Measurements from ENCODE around the gene SRD5A2. TPM values are rescaled to one million over a fixed set of nuclear protein-coding genes. Genes with fewer than 3 reads are reported as not detected.
"Not testable (repeated sequence)": the region's sequence is repeated elsewhere in the genome, so short reads cannot be mapped to it uniquely, and the experiment has no call there.

Gene SRD5A2
- total RNA-seq, 1 experiment from 2014 or later: not detected

DNA sequence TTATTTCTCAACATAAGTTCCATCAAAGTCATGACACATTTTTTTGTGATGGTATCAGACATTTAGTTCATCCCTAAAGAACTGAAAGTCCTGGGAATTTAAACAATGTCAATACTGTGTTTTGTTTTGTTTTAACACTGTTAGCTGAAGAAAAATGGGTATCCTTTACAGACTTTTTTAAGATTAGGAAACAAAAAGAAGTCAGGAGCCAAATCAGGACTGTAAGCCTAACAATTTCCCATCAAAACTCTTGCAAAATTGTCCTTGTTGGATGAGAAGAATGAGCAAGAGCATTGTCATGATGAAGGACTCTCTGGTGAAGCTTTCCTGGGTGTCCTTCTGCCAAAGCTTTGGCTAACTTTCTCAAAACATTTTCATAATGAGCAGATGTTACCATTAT lies 69.4 kb downstream of the SRD5A2 start:
- POLR2A ChIA-PET (ENCODE audit: low non-redundant PET): no interaction called here
- H3K4me3 ChIP-seq (ENCODE audit: low read depth, low read length, poor library complexity, severe bottlenecking): no peak overlapping the region
- H3K36me3 ChIP-seq (ENCODE audit: insufficient read depth, low read length, poor library complexity, severe bottlenecking): no peaks in the 10 kb centered on the region
- no peak for DNase-seq (ENCODE audit: low spot score)
- TF ChIP-seq EZH2 (IDR thresholded peaks at IDR 0.05; ENCODE audit: borderline replicate concordance, low read depth, low read length, poor library complexity, severe bottlenecking): no peak
- no peak for TF ChIP-seq CTCF (conservative IDR thresholded peaks at IDR 0.05; ENCODE audit: low read depth, low read length)
- no TSS peak for BruUV-seq (replicated peaks)
- H3K9me3 ChIP-seq (ENCODE audit: low read depth, low read length, poor library complexity, severe bottlenecking): no peaks in the 10 kb centered on the region
- CTCF ChIA-PET: no interaction called here
- no peak overlapping the region for H3K27ac ChIP-seq (ENCODE audit: low read depth, low read length, poor library complexity, severe bottlenecking)
- peaks cover 22% of the 10 kb centered on the region for H3K27me3 ChIP-seq (replicated peaks; ENCODE audit: insufficient read depth, low read depth, low read length, poor library complexity)
- intact Hi-C loops (cut with micrococcal nuclease; ENCODE audit: unreplicated experiment): no loop called here
- H3K4me1 ChIP-seq (ENCODE audit: insufficient read depth, low read length, poor library complexity, severe bottlenecking): no peaks in the 10 kb centered on the region

GRCh38 chr2:31505111-31505510 lies 75.6 kb downstream of the SRD5A2 start:
- no peak for TF ChIP-seq EZH2 (IDR thresholded peaks at IDR 0.05; ENCODE audit: borderline replicate concordance, low read depth, low read length, poor library complexity, severe bottlenecking)
- no peak for TF ChIP-seq CTCF (conservative IDR thresholded peaks at IDR 0.05; ENCODE audit: low read depth, low read length)
- Histone ChIP-seq H3K4me1 (ENCODE audit: insufficient read depth, low read length, poor library complexity, severe bottlenecking) (no peaks in the 10 kb centered on the region), H3K9me3 (ENCODE audit: low read depth, low read length, poor library complexity, severe bottlenecking) (no peaks in the 10 kb centered on the region), H3K36me3 (ENCODE audit: insufficient read depth, low read length, poor library complexity, severe bottlenecking) (no peaks in the 10 kb centered on the region), H3K27ac (ENCODE audit: low read depth, low read length, poor library complexity, severe bottlenecking) (no peak overlapping the region), H3K27me3 (replicated peaks; ENCODE audit: insufficient read depth, low read depth, low read length, poor library complexity) (peaks cover 39% of the 10 kb centered on the region), H3K4me3 (ENCODE audit: low read depth, low read length, poor library complexity, severe bottlenecking) (no peak overlapping the region)
- no peak for DNase-seq (ENCODE audit: low spot score)
- POLR2A ChIA-PET (ENCODE audit: low non-redundant PET): no interaction called here
- CTCF ChIA-PET: interaction anchor here (1.3 kb wide), 1 partner anchor 18 kb away, joined by 3 read pairs; no protein-coding TSS in a partner anchor
- BruUV-seq (replicated peaks): no TSS peak
- intact Hi-C loops (cut with micrococcal nuclease; ENCODE audit: unreplicated experiment): no loop called here

- ChIA-PET CTCF (no interaction called here), POLR2A (ENCODE audit: low non-redundant PET) (no interaction called here)
- Histone ChIP-seq H3K36me3 (ENCODE audit: insufficient read depth, low read length, poor library complexity, severe bottlenecking) (no peaks in the 10 kb centered on the region), H3K27ac (ENCODE audit: low read depth, low read length, poor library complexity, severe bottlenecking) (no peak overlapping the region), H3K4me1 (ENCODE audit: insufficient read depth, low read length, poor library complexity, severe bottlenecking) (no peaks in the 10 kb centered on the region), H3K9me3 (ENCODE audit: low read depth, low read length, poor library complexity, severe bottlenecking) (no peaks in the 10 kb centered on the region), H3K4me3 (ENCODE audit: low read depth, low read length, poor library complexity, severe bottlenecking) (no peak overlapping the region), H3K27me3 (replicated peaks; ENCODE audit: insufficient read depth, low read depth, low read length, poor library complexity) (peaks cover 39% of the 10 kb centered on the region)
- intact Hi-C loops (cut with micrococcal nuclease; ENCODE audit: unreplicated experiment): no loop called here
- BruUV-seq (replicated peaks): no TSS peak
- DNase-seq (ENCODE audit: low spot score): no peak
- TF ChIP-seq CTCF (conservative IDR thresholded peaks at IDR 0.05; ENCODE audit: low read depth, low read length): no peak
- no peak for TF ChIP-seq EZH2 (IDR thresholded peaks at IDR 0.05; ENCODE audit: borderline replicate concordance, low read depth, low read length, poor library complexity, severe bottlenecking)
These were observed 76.4 kb downstream of the SRD5A2 start for GRCh38 chr2:31504311-31504710.

DNA sequence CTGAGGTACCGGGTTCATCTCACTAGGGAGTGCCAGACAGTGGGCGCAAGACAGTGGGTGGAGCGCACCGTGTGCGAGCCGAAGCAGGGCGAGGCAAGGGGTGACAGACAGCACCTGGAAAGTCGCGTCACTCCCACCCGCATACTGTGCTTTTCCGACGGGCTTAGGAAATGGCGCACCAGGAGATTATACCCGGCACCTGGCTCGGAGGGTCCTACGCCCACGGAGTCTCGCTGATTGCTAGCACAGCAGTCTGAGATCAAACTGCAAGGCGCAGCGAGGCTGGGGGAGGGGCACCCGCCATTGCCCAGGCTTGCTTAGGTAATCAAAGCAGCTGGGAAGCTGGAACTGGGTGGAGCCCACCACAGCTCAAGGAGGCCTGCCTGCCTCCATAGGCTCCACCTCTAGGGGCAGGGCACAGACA lies 84.3 kb downstream of the SRD5A2 start:
- POLR2A ChIA-PET (ENCODE audit: low non-redundant PET); H3K27ac ChIP-seq (ENCODE audit: low read depth, low read length, poor library complexity, severe bottlenecking); H3K4me1 ChIP-seq (ENCODE audit: insufficient read depth, low read length, poor library complexity, severe bottlenecking); H3K4me3 ChIP-seq (ENCODE audit: low read depth, low read length, poor library complexity, severe bottlenecking); DNase-seq (ENCODE audit: low spot score); intact Hi-C loops (cut with micrococcal nuclease; ENCODE audit: unreplicated experiment); BruUV-seq (replicated peaks); H3K9me3 ChIP-seq (ENCODE audit: low read depth, low read length, poor library complexity, severe bottlenecking); CTCF ChIA-PET; H3K27me3 ChIP-seq (replicated peaks; ENCODE audit: insufficient read depth, low read depth, low read length, poor library complexity); H3K36me3 ChIP-seq (ENCODE audit: insufficient read depth, low read length, poor library complexity, severe bottlenecking): not testable (repeated sequence)

GRCh38 chr2:31489339-31489738 lies 91.4 kb downstream of the SRD5A2 start:
- H3K27me3 ChIP-seq (replicated peaks; ENCODE audit: insufficient read depth, low read depth, low read length, poor library complexity); H3K9me3 ChIP-seq (ENCODE audit: low read depth, low read length, poor library complexity, severe bottlenecking); POLR2A ChIA-PET (ENCODE audit: low non-redundant PET); intact Hi-C loops (cut with micrococcal nuclease; ENCODE audit: unreplicated experiment); CTCF ChIA-PET; H3K27ac ChIP-seq (ENCODE audit: low read depth, low read length, poor library complexity, severe bottlenecking); H3K4me1 ChIP-seq (ENCODE audit: insufficient read depth, low read length, poor library complexity, severe bottlenecking); H3K36me3 ChIP-seq (ENCODE audit: insufficient read depth, low read length, poor library complexity, severe bottlenecking); DNase-seq (ENCODE audit: low spot score); H3K4me3 ChIP-seq (ENCODE audit: low read depth, low read length, poor library complexity, severe bottlenecking); BruUV-seq (replicated peaks): not testable (repeated sequence)
